ENCODE results near the gene ARHGEF19. TPM values are rescaled to one million over a fixed set of nuclear protein-coding genes. Genes with fewer than 3 reads are reported as not detected.

The ARHGEF19 gene
- total RNA-seq, 1 donor, result 6.5 TPM

- H3K27ac ChIP-seq (ENCODE audit: low read depth, low read length), result no peak overlapping the region
- no peak for DNase-seq (ENCODE audit: insufficient read length, low spot score, missing footprints)
- H3K27me3 ChIP-seq (ENCODE audit: insufficient read depth, low read length), result no peaks in the 10 kb centered on the region
- H3K4me2 ChIP-seq (ENCODE audit: insufficient read depth, low read length), result no peak overlapping the region
- H3K79me2 ChIP-seq (ENCODE audit: insufficient read depth, low read length), result no peaks in the 10 kb centered on the region
- H2AFZ ChIP-seq (ENCODE audit: low read length), result no peak overlapping the region
- no peaks in the 10 kb centered on the region for H4K20me1 ChIP-seq (ENCODE audit: insufficient read depth, low read length)
- peaks cover 29% of the 10 kb centered on the region for H3K4me1 ChIP-seq (ENCODE audit: insufficient read depth, low read length)
- no peak overlapping the region for H3K4me3 ChIP-seq (ENCODE audit: insufficient read depth, low read length)
- no peak for TF ChIP-seq CTCF (IDR thresholded peaks at IDR 0.05; ENCODE audit: extremely low read depth, low read depth, low read length)
- H3K9me3 ChIP-seq (ENCODE audit: low read depth, low read length), result no peaks in the 10 kb centered on the region
- no peaks in the 10 kb centered on the region for H3K36me3 ChIP-seq (ENCODE audit: insufficient read depth, low read length)
These were observed 25.7 kb downstream of the ARHGEF19 start for GRCh38 chr1:16186655-16187235.

GRCh38 chr1:16184557-16185303 is 27.7 kb downstream of the ARHGEF19 start:
- peaks cover 46% of the 10 kb centered on the region for H3K4me1 ChIP-seq (ENCODE audit: insufficient read depth, low read length)
- H3K79me2 ChIP-seq (ENCODE audit: insufficient read depth, low read length), result no peaks in the 10 kb centered on the region
- no peak overlapping the region for H2AFZ ChIP-seq (ENCODE audit: low read length)

GRCh38 chr1:16183765-16184556 is 28.5 kb downstream of the ARHGEF19 start:
- Histone ChIP-seq H3K4me2 (ENCODE audit: insufficient read depth, low read length) (no peak overlapping the region), H3K36me3 (ENCODE audit: insufficient read depth, low read length) (no peaks in the 10 kb centered on the region), H2AFZ (ENCODE audit: low read length) (no peak overlapping the region), H3K79me2 (ENCODE audit: insufficient read depth, low read length) (no peaks in the 10 kb centered on the region), H3K4me3 (ENCODE audit: insufficient read depth, low read length) (no peak overlapping the region), H3K4me1 (ENCODE audit: insufficient read depth, low read length) (peaks cover 45% of the 10 kb centered on the region), H3K9me3 (ENCODE audit: low read depth, low read length) (no peaks in the 10 kb centered on the region), H3K27me3 (ENCODE audit: insufficient read depth, low read length) (no peaks in the 10 kb centered on the region), H3K27ac (ENCODE audit: low read depth, low read length) (peak overlapping the region; percentile 40), H4K20me1 (ENCODE audit: insufficient read depth, low read length) (no peaks in the 10 kb centered on the region)
- no peak for TF ChIP-seq CTCF (IDR thresholded peaks at IDR 0.05; ENCODE audit: extremely low read depth, low read depth, low read length)
- DNase-seq (ENCODE audit: insufficient read length, low spot score, missing footprints), result peak; percentile 49

More at GRCh38 chr1:16184557-16185303, 27.7 kb downstream of the ARHGEF19 start:
- Histone ChIP-seq H3K27me3 (ENCODE audit: insufficient read depth, low read length) (no peaks in the 10 kb centered on the region), H3K36me3 (ENCODE audit: insufficient read depth, low read length) (no peaks in the 10 kb centered on the region), H4K20me1 (ENCODE audit: insufficient read depth, low read length) (no peaks in the 10 kb centered on the region), H3K4me2 (ENCODE audit: insufficient read depth, low read length) (no peak overlapping the region), H3K4me3 (ENCODE audit: insufficient read depth, low read length) (no peak overlapping the region), H3K9me3 (ENCODE audit: low read depth, low read length) (no peaks in the 10 kb centered on the region), H3K27ac (ENCODE audit: low read depth, low read length) (no peak overlapping the region)
- TF ChIP-seq CTCF (IDR thresholded peaks at IDR 0.05; ENCODE audit: extremely low read depth, low read depth, low read length), result no peak
- peak; percentile 58 for DNase-seq (ENCODE audit: insufficient read length, low spot score, missing footprints)

GRCh38 chr1:16183179-16183578 is 29.3 kb downstream of the ARHGEF19 start:
- Histone ChIP-seq H3K4me3 (ENCODE audit: insufficient read depth, low read length) (no peak overlapping the region), H3K27ac (ENCODE audit: low read depth, low read length) (peak overlapping the region; percentile 84), H3K36me3 (ENCODE audit: insufficient read depth, low read length) (no peaks in the 10 kb centered on the region), H3K79me2 (ENCODE audit: insufficient read depth, low read length) (no peaks in the 10 kb centered on the region), H2AFZ (ENCODE audit: low read length) (no peak overlapping the region), H3K4me1 (ENCODE audit: insufficient read depth, low read length) (peaks cover 48% of the 10 kb centered on the region), H4K20me1 (ENCODE audit: insufficient read depth, low read length) (no peaks in the 10 kb centered on the region), H3K4me2 (ENCODE audit: insufficient read depth, low read length) (no peak overlapping the region), H3K9me3 (ENCODE audit: low read depth, low read length) (no peaks in the 10 kb centered on the region), H3K27me3 (ENCODE audit: insufficient read depth, low read length) (no peaks in the 10 kb centered on the region)
- peak; percentile 96 for DNase-seq (ENCODE audit: insufficient read length, low spot score, missing footprints)
- TF ChIP-seq CTCF (IDR thresholded peaks at IDR 0.05; ENCODE audit: extremely low read depth, low read depth, low read length), result no peak

All from osteoblast (primary cell).